ENCODE measurements around the gene AMOTL2.

AMOTL2 gene

DNA sequence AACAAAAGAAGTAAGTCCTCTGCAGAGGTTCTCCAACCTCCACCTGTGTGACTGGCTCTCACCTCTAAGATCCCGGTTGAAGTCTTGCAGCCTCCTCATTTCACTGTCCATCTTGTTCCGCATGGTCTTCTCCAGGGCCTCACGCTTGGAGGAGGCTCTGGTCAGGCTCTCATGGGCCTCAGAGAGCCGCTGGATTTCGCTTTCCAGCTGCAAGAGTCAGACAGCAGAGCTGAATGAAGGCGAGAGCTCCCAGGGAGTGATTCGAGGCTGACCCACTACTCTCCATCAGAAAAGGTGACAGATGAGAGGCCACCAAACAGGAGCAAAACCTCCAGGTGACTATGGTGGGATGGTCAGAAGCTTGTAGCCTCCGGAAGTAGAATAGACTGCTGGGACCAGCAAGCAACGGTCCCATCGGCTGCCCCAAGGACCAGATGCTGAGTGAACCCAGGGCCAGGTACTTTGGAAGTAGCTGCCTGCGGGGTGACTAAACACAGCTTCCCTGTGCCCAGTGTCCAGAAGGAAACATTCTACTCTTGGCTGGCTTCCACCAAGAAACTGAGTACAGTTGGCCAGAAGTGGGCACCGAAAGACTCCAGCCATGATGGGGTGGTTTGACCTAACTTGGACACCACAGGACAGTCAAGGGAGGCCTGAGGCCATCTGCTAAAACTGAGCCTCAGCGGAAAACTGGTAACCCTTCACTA, 7.9 kb downstream of the AMOTL2 start:
- no peak for DNase-seq (ENCODE audit: low read depth in 2 of 2)

DNA sequence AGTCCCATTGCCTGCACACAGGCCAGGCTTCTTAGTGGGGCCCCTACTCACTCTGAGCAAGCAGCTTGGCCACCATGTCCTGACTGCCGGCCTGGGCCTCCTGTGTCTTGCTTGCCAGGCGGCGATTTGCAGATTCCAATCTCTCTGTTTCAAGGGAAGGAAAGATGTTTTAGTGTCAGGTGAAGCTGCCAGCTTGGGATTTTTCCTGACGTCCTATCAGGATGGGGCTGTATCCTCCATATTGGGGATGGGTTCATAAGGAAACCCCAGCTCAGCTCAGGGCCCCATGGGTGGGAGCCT, 8.5 kb downstream of the AMOTL2 start:
- DNase-seq (ENCODE audit: low read depth in 2 of 2): no peak

GRCh38 chr3:134364936-134365765, 9.1 kb downstream of the AMOTL2 start:
- no peak for DNase-seq (ENCODE audit: low read depth in 2 of 2)

GRCh38 chr3:134364061-134364935, 9.9 kb downstream of the AMOTL2 start:
- no peak for DNase-seq (ENCODE audit: low read depth in 2 of 2)

GRCh38 chr3:134363381-134363755, 10.9 kb downstream of the AMOTL2 start:
- no peak for DNase-seq (ENCODE audit: low read depth in 2 of 2)

GRCh38 chr3:134362670-134363380, 11.4 kb downstream of the AMOTL2 start:
- no peak for DNase-seq (ENCODE audit: low read depth in 2 of 2)

DNA sequence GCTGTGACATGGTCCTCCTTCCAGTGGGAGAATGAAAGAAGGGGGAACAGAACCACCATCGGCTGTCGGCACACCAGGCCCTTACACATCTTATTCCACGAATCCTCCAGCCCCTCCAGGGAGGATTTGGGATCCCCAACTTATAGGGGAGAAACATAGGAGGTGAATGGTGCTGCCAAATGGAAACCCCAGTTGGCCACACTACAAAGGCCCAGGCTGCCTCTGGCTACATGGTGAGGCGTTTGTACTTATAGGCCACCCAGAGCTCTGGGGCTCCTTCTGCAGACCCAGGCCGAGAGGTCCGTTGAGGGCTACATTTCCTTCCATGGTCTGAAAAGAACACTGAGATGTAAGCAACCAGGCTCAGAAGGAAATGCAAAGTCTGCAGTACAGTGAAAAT, 12.0 kb downstream of the AMOTL2 start:
- DNase-seq (ENCODE audit: low read depth in 2 of 2): no peak

- DNase-seq (ENCODE audit: low read depth in 2 of 2): no peak
Measured at GRCh38 chr3:134361162-134361835, 12.9 kb downstream of the AMOTL2 start.

- DNase-seq (ENCODE audit: low read depth in 2 of 2): no peak
Measured at GRCh38 chr3:134360046-134360445, 14.2 kb downstream of the AMOTL2 start.

DNA sequence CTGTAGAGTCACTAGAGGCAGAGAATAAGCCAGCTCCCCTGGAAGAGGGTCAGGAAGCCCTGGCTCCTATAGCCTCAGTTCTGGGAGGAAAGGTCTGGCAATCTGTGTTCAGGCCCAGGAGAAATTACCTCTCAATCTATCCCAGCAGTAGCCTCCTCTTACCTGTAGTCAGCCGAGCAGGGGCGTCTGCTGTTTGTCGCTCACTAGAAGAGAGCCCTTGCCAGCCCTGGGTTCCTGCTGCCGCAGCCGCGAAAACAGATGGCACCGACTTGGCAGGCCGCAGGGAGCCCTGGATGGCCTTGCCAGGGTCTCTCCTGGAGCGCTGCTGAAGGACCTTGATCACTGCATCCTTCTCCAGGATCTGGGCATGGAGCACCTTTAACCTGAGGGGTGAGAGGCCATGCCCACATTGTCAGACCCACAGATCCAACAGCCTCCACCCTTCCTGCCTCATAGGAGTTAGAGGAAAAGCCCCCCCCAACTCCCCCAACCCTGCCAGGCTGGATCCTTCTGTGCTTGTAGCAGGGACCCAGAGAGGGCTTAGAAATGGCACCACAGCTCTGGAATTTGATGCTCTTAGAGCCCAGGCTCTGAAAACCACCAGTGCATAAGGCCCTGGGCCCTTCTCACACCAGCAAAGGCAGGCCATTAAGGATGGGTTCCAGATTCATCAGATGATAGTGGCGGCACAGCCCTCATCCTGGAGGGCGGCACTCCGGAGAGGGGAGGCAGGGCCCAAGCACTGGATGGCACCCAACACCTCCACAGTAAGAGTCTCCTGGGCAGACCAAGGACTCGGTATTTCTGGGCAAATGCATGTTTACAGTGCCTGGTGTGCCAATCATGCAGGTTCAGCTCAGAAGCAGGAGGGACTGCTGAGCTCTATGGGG, 14.9 kb downstream of the AMOTL2 start:
- no peak for DNase-seq (ENCODE audit: low read depth in 2 of 2)

DNA sequence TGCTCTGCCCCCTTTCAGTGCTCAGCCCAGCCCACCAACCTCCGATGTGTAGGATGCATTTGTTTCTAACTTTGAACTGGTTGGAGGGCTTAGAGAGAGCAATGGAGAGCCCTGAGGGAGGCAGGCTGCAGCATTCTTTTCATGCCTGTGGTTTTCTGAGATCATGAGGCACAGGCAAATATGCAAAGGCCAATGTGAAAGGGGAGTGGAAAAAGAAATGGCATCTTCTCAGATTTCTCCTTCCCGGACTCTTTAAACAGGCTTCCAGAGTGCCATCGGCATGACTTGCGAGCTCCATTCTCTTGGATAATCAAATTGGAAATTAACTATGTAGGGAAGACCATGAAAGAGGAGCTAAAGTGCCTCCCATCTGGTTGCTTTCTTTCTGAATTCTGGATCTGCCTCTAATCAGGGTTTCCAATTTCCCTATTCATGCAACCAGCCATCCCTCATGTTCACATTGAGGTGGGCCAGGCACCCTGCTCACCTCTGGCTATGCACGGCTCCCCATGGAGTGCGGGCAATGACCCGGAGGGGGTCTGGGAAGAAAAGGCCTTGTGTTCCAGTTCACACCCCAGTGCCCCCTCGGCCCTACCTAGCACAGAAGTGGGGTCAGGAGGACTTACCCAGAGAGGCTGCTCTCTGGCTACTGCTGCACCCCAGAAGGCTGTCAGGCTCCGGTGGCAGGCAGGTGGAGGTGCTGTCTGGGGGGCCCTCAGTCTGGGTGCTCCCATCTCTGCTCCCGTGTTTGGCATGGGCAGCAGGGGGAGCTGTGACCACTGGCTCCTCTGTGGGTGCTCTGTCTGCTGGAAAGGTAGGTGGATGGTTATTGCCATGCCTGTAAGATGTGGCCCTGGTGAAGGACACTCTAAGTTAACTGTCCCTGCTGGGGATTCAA, 16.1 kb downstream of the AMOTL2 start:
- no peak for DNase-seq (ENCODE audit: low read depth in 2 of 2)

DNA sequence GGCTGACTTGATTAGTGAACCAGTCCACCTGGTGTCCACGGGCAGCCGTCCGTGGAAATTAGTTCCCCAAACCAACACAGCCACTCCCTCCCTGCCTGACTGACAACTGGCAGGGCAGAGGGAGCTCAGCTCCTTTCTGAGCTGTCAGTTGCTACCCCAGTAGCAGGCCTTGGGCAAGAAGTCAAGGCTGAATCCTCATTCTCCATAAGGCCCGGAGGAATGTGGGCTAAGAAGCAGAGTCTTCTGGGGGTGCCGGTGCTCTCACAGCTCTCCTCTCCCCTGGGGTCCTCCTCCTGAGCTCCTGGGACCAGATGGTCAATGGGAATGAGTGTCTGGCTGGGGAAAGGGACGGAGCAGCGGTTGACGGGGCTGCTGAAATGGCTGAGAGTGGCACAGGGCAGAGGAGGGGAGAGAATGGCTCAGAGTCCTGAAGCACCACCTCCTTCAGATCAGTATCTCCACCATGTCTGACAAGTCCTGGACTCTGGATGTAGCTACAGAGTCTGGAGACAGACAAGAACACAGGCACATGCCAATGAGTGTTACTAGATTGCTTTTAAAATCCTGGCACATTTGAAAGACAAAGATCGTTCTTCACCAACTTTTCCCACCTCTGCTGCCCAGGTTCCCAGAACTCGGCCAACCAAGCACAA, 16.9 kb downstream of the AMOTL2 start:
- DNase-seq (ENCODE audit: low read depth in 2 of 2): no peak

DNA sequence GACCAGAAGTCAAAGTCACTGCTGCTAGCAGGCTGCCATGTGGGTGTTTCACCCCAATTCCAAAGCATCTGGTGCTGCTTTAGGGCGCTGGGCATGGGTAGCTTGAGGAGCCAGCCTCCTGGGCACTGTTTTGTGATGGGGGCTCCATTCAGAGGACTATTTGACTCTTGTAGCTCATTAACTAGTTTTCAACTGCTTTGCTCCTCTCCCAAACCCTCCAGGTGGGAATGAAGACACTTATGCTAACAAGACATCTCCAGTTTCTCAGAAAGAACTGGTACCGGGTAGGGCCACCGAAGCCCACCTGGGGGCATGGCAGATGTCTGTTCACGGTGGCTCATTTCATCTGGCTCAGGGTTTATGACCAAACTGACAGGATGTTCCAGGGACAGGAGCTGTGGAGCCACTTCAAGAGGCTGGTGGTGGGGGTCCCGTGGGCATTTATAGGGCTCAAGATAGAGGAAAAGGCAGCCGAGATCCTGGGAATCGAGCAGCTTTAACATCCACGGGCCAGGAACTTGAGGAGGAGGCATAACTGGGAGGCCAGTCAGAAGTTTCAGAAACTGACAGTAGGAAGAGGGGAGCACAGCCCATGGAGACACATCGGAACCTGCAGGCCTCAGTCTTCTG, 17.7 kb downstream of the AMOTL2 start:
- DNase-seq (ENCODE audit: low read depth in 2 of 2): no peak

- no peak for DNase-seq (ENCODE audit: low read depth in 2 of 2)
Measured at GRCh38 chr3:134355416-134355815, 18.8 kb downstream of the AMOTL2 start.

DNA sequence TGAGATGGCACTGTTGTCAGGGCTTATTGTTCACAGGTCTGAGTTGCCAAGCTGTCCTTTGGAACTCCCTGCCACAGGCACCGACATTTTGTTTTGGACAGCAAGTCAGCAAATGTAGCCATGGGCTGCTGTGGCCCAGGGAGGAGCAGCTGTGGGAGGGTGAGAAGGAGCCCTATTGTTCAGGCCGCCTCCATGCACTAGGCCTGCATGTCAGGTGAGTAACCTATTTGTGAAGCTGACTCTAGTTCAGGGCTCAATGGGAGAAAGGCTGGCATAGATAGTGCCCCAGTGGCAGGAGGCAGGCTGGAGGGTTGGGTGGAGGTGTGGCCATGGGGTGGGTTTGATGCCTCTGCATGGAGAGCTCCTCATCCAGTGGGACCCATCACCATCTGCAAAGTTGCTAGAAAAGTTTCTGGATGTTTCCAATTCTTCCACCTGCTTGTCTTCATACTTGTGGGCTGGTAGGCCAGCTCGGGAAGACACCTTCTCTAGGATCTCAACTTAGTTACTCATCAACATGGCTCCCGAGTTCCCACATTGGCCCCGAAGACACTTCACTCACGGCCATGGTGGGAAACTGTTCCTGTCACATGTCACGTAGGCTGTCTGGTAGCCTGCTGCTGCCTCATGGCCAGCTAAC, 19.5 kb downstream of the AMOTL2 start:
- no peak for DNase-seq (ENCODE audit: low read depth in 2 of 2)

GRCh38 chr3:134353831-134354611, 20.2 kb downstream of the AMOTL2 start:
- DNase-seq (ENCODE audit: low read depth in 2 of 2): no peak

All from stimulated activated CD8-positive, alpha-beta memory T cell treated with anti-CD3 and anti-CD28 coated beads, Interleukin-7, amount 100 ng/mL, for 1 hour (primary cell).